NT2/D1 (cell line): ENCODE measurements around the gene FNDC3B.

Experiments
- YY1 ChIP-seq: IDR thresholded peaks from 2 replicates; pipeline ENCODE4 v1.6.1; 2011; ENCODE audit not compliant: insufficient read length, insufficient read depth
- ZNF274 ChIP-seq: IDR thresholded peaks from 2 replicates; pipeline ENCODE4 v1.6.1; 2011; ENCODE audit warnings: mild to moderate bottlenecking, low read depth, low read length

- TF ChIP-seq YY1 (no peak), ZNF274 (no peak)
These were observed 278.6 kb downstream of the FNDC3B start for GRCh38 chr3:172317984-172318383.
